Thyroid gland (tissue), 4 donors: ENCODE results near the gene CNRIP1. TPM values are rescaled to one million over a fixed set of nuclear protein-coding genes. Genes with fewer than 3 reads are reported as not detected.

Experiments
- DNase-seq, 2 donors: peaks; one replicate each; pipeline ENCODE4 v3.0.0-alpha.2; 2019
- H3K27ac ChIP-seq, 3 donors: fragments of 200-600 bp; sonication (generic); 1 replicate in 2 of 3; 2 replicates in 1 of 3; pipeline ENCODE4 v1.5.1; 2016 to 2019; ENCODE audit warnings: mild to moderate bottlenecking in 1 of 3, moderate library complexity in 1 of 3
- H3K27me3 ChIP-seq: fragments of 200-600 bp; sonication (generic); one replicate; pipeline ENCODE4 v1.5.1; 2019
- H3K36me3 ChIP-seq, 2 donors: fragments of 200-600 bp; sonication (generic); one replicate each; pipeline ENCODE4 v1.5.1; 2016 to 2019
- H3K4me1 ChIP-seq, 2 donors: fragments of 200-600 bp; sonication (generic); one replicate each; pipeline ENCODE4 v1.5.1; 2017 to 2019
- H3K4me3 ChIP-seq, 3 donors: fragments of 200-600 bp; sonication (generic); replicated peaks in 1 of 3; 1 replicate in 2 of 3; 2 replicates in 1 of 3; pipeline ENCODE4 v1.5.1; 2016; ENCODE audit warnings: mild to moderate bottlenecking in 1 of 3
- H3K9me3 ChIP-seq: fragments of 200-600 bp; sonication (generic); one replicate; pipeline ENCODE4 v1.5.1; 2017
- POLR2A ChIP-seq, 2 donors: fragments of 450-650 bp; IDR thresholded peaks; one replicate each; pipeline ENCODE4 v1.6.1; 2017; ENCODE audit warnings: antibody characterized with exemption in 2 of 2, mild to moderate bottlenecking in 2 of 2, moderate library complexity in 1 of 2
- WGBS, 2 donors: methylation state at CpG; one replicate each; pipeline ENCODE4 v1.1.5; 2017; 5-methylcytosine and 5-hydroxymethylcytosine counted together
- intact Hi-C: fragments of 100-400 bp; cut with DNase I; formaldehyde crosslinking; loops from one replicate; pipeline ENCODE4 v1.15.1; 2023
- total RNA-seq, 4 donors: library from RNA; depleted of rRNA; stranded (reverse); fragments of >200 nt; gene quantifications; one replicate each; pipeline ENCODE4 v1.2.3, GENCODE V29; 2016
- TF ChIP-seq, protein P1 (sequence below), 6 experiments: fragments of 200-600 bp in 3 of 6; fragments of 450-650 bp in 3 of 6; sonication (generic) in 3 of 6; IDR thresholded peaks; one replicate each; pipeline ENCODE4 v1.5.1; 2016 to 2019; ENCODE audit warnings: antibody characterized with exemption in 6 of 6, mild to moderate bottlenecking in 2 of 6, inconsistent platforms in 1 of 6, moderate library complexity in 1 of 6

The CNRIP1 gene
- total RNA-seq, 4 donors from 2014 or later = 2.5 to 25.7 (median 17.1) TPM

DNA sequence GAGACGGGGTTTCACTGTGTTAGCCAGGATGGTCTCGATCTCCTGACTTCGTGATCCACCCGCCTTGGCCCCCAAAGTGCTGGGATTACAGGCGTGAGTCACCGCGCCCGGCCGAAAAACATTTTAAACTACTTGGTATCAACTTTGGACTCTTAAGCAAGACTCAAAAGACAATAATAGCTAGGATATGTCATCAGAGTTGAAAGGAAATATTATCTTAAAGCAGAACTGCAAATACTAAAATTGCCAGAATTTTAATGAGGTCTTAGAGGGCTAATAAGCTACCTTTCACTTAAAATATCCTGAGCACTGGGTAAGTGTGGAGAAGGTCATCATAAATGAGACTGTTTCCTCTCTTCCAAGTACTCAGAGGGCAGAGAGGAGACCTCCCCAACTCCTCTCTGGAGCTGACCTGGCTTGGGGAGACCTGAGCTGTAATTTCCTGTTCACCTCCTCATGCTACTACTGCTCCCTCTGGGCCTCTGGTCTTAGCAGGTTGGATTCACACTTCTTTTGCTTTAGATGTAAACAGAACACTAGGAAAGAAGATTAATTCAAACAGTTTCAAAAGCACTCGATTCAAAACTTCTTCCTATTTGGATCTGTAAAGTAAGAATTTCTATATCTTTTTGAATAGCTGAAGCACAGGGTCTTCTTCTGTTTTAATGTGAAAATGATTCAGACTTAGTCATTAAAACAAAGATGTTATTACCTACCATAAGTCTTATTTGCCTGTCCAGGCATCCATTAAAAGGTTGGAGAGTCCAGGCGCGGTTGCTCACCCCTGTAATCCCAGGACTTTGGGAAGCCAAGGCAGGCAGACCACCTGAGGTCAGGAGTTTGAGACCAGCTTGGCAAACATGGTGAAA lies 16.5 kb downstream of the CNRIP1 start:
- Histone ChIP-seq H3K36me3 (no peaks in the 10 kb centered on the region), H3K4me1 (no peaks in the 10 kb centered on the region), H3K4me3 (no peak overlapping the region), H3K27ac (no peak overlapping the region), H3K9me3 (no peaks in the 10 kb centered on the region), H3K27me3 (no peaks in the 10 kb centered on the region)
- 96% methylated on average over 12 of the region's 12 CpGs for WGBS, 2 donors
- intact Hi-C loops = no loop called here
- TF ChIP-seq POLR2A (IDR thresholded peaks at IDR 0.05) = no peak
- TF ChIP-seq, protein P1, sequence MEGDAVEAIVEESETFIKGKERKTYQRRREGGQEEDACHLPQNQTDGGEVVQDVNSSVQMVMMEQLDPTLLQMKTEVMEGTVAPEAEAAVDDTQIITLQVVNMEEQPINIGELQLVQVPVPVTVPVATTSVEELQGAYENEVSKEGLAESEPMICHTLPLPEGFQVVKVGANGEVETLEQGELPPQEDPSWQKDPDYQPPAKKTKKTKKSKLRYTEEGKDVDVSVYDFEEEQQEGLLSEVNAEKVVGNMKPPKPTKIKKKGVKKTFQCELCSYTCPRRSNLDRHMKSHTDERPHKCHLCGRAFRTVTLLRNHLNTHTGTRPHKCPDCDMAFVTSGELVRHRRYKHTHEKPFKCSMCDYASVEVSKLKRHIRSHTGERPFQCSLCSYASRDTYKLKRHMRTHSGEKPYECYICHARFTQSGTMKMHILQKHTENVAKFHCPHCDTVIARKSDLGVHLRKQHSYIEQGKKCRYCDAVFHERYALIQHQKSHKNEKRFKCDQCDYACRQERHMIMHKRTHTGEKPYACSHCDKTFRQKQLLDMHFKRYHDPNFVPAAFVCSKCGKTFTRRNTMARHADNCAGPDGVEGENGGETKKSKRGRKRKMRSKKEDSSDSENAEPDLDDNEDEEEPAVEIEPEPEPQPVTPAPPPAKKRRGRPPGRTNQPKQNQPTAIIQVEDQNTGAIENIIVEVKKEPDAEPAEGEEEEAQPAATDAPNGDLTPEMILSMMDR (IDR thresholded peaks at IDR 0.05) = no peak
- DNase-seq = no peak

DNA sequence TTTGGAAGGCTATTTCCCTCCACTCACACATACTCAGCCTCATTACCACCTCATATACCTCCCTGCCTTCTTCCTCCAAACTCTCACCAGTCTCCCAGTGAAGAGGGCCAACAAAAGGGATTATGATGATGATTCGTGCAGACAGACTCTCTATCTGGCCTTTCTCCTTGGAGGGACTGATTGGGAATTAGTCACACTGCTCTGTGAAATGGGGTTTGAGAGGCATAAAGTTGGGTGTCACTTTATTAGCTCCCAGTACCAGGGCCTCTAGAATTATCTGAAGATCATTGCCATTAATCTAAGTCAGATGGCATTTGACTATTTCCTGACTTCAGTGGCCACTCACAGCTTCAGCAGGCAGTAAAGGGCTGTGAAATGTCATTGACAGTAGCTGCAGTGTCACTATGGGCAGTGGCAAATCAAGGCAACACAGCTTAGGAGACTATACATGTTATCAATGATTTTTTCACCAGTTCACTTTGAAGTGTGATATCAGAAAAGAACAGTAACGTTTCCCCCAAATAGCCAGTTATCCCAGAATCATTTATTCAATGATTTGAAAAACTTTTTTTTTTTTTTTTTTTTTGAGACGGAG lies 17.4 kb downstream of the CNRIP1 start:
- no peak overlapping the region for H3K4me3 ChIP-seq
- no peak for TF ChIP-seq POLR2A (IDR thresholded peaks at IDR 0.05)
- TF ChIP-seq, protein P1 (IDR thresholded peaks at IDR 0.05) = no peak
- H3K27ac ChIP-seq = no peak overlapping the region
- no peaks in the 10 kb centered on the region for H3K4me1 ChIP-seq
- no peaks in the 10 kb centered on the region for H3K9me3 ChIP-seq
- intact Hi-C loops = no loop called here
- WGBS, 2 donors = 88 to 89% methylated on average over 3 of the region's 3 CpGs
- DNase-seq = no peak
- H3K36me3 ChIP-seq = no peaks in the 10 kb centered on the region
- H3K27me3 ChIP-seq = no peaks in the 10 kb centered on the region

DNA sequence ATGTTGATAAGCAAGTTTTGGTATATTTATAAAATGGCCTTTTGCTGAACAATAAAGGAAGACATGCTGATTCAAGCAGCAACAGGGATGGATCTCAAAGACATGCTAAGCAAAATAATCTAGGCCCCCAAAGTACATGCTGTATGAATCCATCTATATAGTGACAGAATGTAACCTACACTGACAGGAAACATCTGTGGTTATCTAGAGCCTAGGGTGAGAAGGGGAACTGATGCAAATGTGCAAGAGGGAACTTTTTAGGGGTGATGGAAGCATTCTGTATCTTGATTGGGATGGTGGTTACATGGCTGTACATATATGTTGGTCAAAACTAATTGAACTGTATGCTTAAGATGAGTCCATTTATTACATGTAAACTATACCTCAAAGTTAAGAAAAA lies 24.2 kb downstream of the CNRIP1 start:
- H3K4me1 ChIP-seq = no peaks in the 10 kb centered on the region
- H3K27me3 ChIP-seq = no peaks in the 10 kb centered on the region
- intact Hi-C loops = no loop called here
- H3K27ac ChIP-seq = no peak overlapping the region
- no peaks in the 10 kb centered on the region for H3K36me3 ChIP-seq
- no peaks in the 10 kb centered on the region for H3K9me3 ChIP-seq
- H3K4me3 ChIP-seq = no peak overlapping the region
- TF ChIP-seq, protein P1 (IDR thresholded peaks at IDR 0.05) = no peak
- TF ChIP-seq POLR2A (IDR thresholded peaks at IDR 0.05) = no peak
- no peak for DNase-seq

DNA sequence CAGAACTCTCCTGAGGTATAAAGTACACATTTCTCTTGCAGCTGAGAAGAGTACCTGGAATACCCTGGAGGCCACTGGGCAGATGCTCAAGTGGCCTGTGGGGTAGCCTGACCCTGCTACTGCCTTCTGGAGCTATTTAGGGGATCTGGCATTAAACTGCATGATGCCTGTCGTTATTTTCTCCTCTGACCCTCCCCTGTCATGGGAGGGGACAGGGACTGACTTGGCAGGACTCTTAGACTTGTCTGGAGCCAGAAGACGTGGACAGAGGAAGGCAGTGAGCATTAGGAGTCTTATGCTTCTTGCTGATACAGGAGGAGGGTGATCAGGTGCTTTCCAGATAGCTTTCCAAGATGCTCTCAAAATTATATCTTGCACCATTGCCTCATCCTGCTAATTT lies 24.8 kb downstream of the CNRIP1 start:
- no peak for TF ChIP-seq POLR2A (IDR thresholded peaks at IDR 0.05)
- TF ChIP-seq, protein P1 (IDR thresholded peaks at IDR 0.05) = no peak
- no peaks in the 10 kb centered on the region for H3K27me3 ChIP-seq
- H3K27ac ChIP-seq = no peak overlapping the region
- H3K4me3 ChIP-seq = no peak overlapping the region
- 56 to 60% methylated on average over 2 of the region's 2 CpGs for WGBS, 2 donors
- DNase-seq = no peak
- no peaks in the 10 kb centered on the region for H3K36me3 ChIP-seq
- no peaks in the 10 kb centered on the region for H3K9me3 ChIP-seq
- intact Hi-C loops = no loop called here
- H3K4me1 ChIP-seq = no peaks in the 10 kb centered on the region

DNA sequence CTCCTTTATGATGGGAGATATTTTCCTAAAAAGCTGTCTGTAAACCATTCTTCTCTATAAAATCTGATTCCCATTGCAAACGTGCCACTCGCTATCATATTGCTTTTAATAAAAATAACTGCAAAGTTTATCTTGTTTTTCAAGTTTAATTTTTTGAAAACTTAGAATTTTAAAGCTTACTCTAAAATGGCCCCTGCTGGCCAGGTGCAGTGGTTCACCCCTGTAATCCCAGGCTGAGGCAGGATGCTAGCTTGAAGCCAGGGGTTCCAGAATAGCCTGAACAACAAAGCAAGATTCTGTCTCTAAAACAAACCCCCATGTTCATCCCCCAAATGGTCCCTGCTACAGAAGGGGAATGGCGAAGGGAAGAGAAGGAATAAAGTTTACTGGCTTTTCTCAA lies 25.6 kb downstream of the CNRIP1 start:
- H3K9me3 ChIP-seq = no peaks in the 10 kb centered on the region
- no peak overlapping the region for H3K4me3 ChIP-seq
- no peak for DNase-seq
- WGBS, 2 donors = 86 to 92% methylated on average over 3 of the region's 3 CpGs
- no peaks in the 10 kb centered on the region for H3K27me3 ChIP-seq
- H3K36me3 ChIP-seq = no peaks in the 10 kb centered on the region
- no peaks in the 10 kb centered on the region for H3K4me1 ChIP-seq
- TF ChIP-seq, protein P1 (IDR thresholded peaks at IDR 0.05) = no peak
- no peak for TF ChIP-seq POLR2A (IDR thresholded peaks at IDR 0.05)
- no peak overlapping the region for H3K27ac ChIP-seq
- intact Hi-C loops = no loop called here
